Erythroblast (primary cell): ENCODE data around the gene MBP.

Experiments
- GATA1 ChIP-seq: IDR thresholded peaks from 2 replicates; pipeline ENCODE4 v1.6.1; 2011; ENCODE audit warnings: low read depth, mild to moderate bottlenecking, control low read depth, low read length, moderate library complexity
- POLR2A ChIP-seq: IDR thresholded peaks from 2 replicates; pipeline ENCODE4 v1.6.1; 2011; ENCODE audit warnings: mild to moderate bottlenecking, low read length

- TF ChIP-seq POLR2A (no peak), GATA1 (no peak)
Observed at GRCh38 chr18:77042583-77042982, 90.0 kb downstream of the MBP start.
